Heart left ventricle (tissue), 13 donors: ENCODE measurements around the gene NUDC.

ENCODE experiments used
- CTCF ChIP-seq, 12 donors: fragments of 200-600 bp; sonication (generic) in 4 of 12; IDR thresholded peaks; one replicate each; pipeline versions ENCODE4 v1.5.0 to v1.8.0; 2018 to 2022; ENCODE audit warnings: antibody characterized with exemption in 12 of 12, mild to moderate bottlenecking in 5 of 12
- POLR2A ChIP-seq, 2 donors: fragments of 450-650 bp; IDR thresholded peaks; one replicate each; pipeline ENCODE4 v1.6.1; 2017; ENCODE audit warnings: antibody characterized with exemption in 2 of 2, mild to moderate bottlenecking in 2 of 2, moderate library complexity in 2 of 2
- donor health status: ischemic (EF 13 %, LVEDD 7.1; RV severe dilation, severe dysfunction).
- donor health status: DM: no; HTN: yes; CAD: no.
- donor health status: DM: no; HTN: no; CAD: no.
- donor health status: ischemic (EF 25% LVEDD 6.9; RV normal size, moderate dysfunction).
- donor health status: ischemic (EF 25% LVEDD 5.7; RV mildly dilated, moderate dysfunction).
- donor health status: ischemic (EF 35%, LVEDD 5.7; RV mildly dilated, moderate dysfunction).
- donor health status: nonischemic (EF 11% LVEDD 7.7; RV severe dilation, severe dysfunction).
- donor health status: DM: yes; HTN: yes; CAD: no.
- donor health status: PGD.
- donor health status: ischemic (EF 29% LVEDD 5.4; RV normal size, mild dysfunction).
- donor health status: nonischemic (EF 23%, LVEDD 6.1; RV moderate dilation, normal function).

GRCh38 chr1:26951216-26951615, 29.7 kb downstream of the NUDC start:
- TF ChIP-seq CTCF (IDR thresholded peaks at IDR 0.05) (no peak), POLR2A (IDR thresholded peaks at IDR 0.05) (no peak)
